GM12878 (cell line): Measurements from ENCODE around the gene RGSL1. TPM values are rescaled to one million over a fixed set of nuclear protein-coding genes. Genes with fewer than 3 reads are reported as not detected.

Experiments used
- BCLAF1 ChIP-seq: fragments of 450-650 bp; IDR thresholded peaks from 2 replicates; pipeline ENCODE4 v1.6.1; 2017; ENCODE audit warnings: antibody characterized with exemption, mild to moderate bottlenecking, moderate library complexity
- CBFB ChIP-seq: IDR thresholded peaks from 2 replicates; pipeline ENCODE4 v1.6.1; 2016; ENCODE audit warnings: antibody characterized with exemption, low read depth
- E2F8 ChIP-seq: fragments of 450-650 bp; IDR thresholded peaks from 2 replicates; pipeline ENCODE4 v1.6.1; 2018; ENCODE audit warnings: mild to moderate bottlenecking, low read depth, moderate library complexity; ENCODE audit not compliant: partially characterized antibody
- EGR1 ChIP-seq, 2 experiments: IDR thresholded peaks; 1 replicate in 1 of 2; 2 replicates in 1 of 2; pipeline ENCODE4 v1.6.1; 2011 to 2012; ENCODE audit warnings: low read depth in 2 of 2, low read length in 2 of 2, borderline replicate concordance in 1 of 2, mild to moderate bottlenecking in 1 of 2, moderate library complexity in 1 of 2
- FOXM1 ChIP-seq: IDR thresholded peaks from 2 replicates; pipeline ENCODE4 v1.6.1; 2012; ENCODE audit warnings: low read depth, mild to moderate bottlenecking, inconsistent platforms, low read length, moderate library complexity
- GATAD2B ChIP-seq: fragments of 450-650 bp; conservative IDR thresholded peaks from 2 replicates; pipeline ENCODE4 v1.6.1; 2017; ENCODE audit warnings: low read depth, mild to moderate bottlenecking, moderate library complexity
- MAX ChIP-seq: IDR thresholded peaks from 2 replicates; pipeline ENCODE4 v1.6.1; 2012; ENCODE audit warnings: low read depth, low read length, improper control_type of control experiment
- MYB ChIP-seq: fragments of 150-350 bp; IDR thresholded peaks from 2 replicates; pipeline ENCODE4 v1.6.1; 2014; ENCODE audit warnings: mild to moderate bottlenecking, low read depth, low read length, borderline replicate concordance
- NBN ChIP-seq: fragments of 450-650 bp; IDR thresholded peaks from 2 replicates; pipeline ENCODE4 v1.6.1; 2016
- NKRF ChIP-seq: fragments of 450-650 bp; conservative IDR thresholded peaks from 2 replicates; pipeline ENCODE4 v1.6.1; 2017; ENCODE audit warnings: mild to moderate bottlenecking, moderate library complexity
- NR2F1 ChIP-seq: fragments of 450-650 bp; conservative IDR thresholded peaks from 2 replicates; pipeline ENCODE4 v1.6.1; 2017; ENCODE audit warnings: mild to moderate bottlenecking
- PAX8 ChIP-seq: fragments of 450-650 bp; IDR thresholded peaks from 2 replicates; pipeline ENCODE4 v1.6.1; 2017; ENCODE audit warnings: mild to moderate bottlenecking, moderate library complexity
- RFX5 ChIP-seq: IDR thresholded peaks from 2 replicates; pipeline ENCODE4 v1.6.1; 2011; ENCODE audit warnings: low read depth, low read length, improper control_type of control experiment
- RUNX3 ChIP-seq: IDR thresholded peaks from 2 replicates; pipeline ENCODE4 v1.6.1; 2012; ENCODE audit warnings: low read length, inconsistent platforms
- TARDBP ChIP-seq: IDR thresholded peaks from 2 replicates; pipeline ENCODE4 v1.6.1; 2016; ENCODE audit warnings: borderline replicate concordance
- TBL1XR1 ChIP-seq: IDR thresholded peaks from 2 replicates; pipeline ENCODE4 v1.6.1; 2012; ENCODE audit warnings: low read depth, low read length, improper control_type of control experiment
- ZBTB4 ChIP-seq: fragments of 450-650 bp; formaldehyde crosslinking; IDR thresholded peaks from 2 replicates; pipeline ENCODE4 v1.4.0; 2022; ENCODE audit warnings: mild to moderate bottlenecking, moderate library complexity
- ZNF274 ChIP-seq: IDR thresholded peaks from one replicate; pipeline ENCODE4 v1.8.0; 2011; ENCODE audit not compliant: insufficient read length, insufficient read depth
- polyA plus RNA-seq, 11 experiments: library from polyadenylated mRNA; depleted of rRNA in 4 of 11; unstranded in 6 of 11; stranded (reverse) in 5 of 11; fragments of >200 nt; fragmentation: Nextera tagmentation in 4 of 11; fragmentation: Illumina TruSeq in 1 of 11; extraction: Ambion mirVana in 4 of 11; extraction: Trizol in 1 of 11; gene quantifications; 1 replicate in 1 of 11; 2 replicates in 10 of 11; pipeline versions ENCODE4 v1.2.1 to v1.2.3, GENCODE V29; 2011 to 2016; ENCODE audit warnings: inconsistent platforms in 2 of 11, missing spikeins in 2 of 11, low read depth in 1 of 11
- total RNA-seq, 4 experiments: library from RNA; depleted of rRNA in 3 of 4; stranded (reverse); fragments of >200 nt in 3 of 4; fragmentation: Illumina TruSeq in 1 of 4; extraction: Trizol in 1 of 4; gene quantifications; 2 replicates each; pipeline versions ENCODE4 v1.2.1 to v1.2.3, GENCODE V29; 2013 to 2021

The RGSL1 gene
- total and polyA plus RNA-seq, 10 of the 15 experiments (the other 5 are each of a cell fraction or from before 2014, with no cell fraction given): 0.05 to 0.28 (median 0.27) TPM; not detected in 5

GRCh38 chr1:182604175-182605164 is 154.5 kb downstream of the RGSL1 start, which contains the start of gene RGS16 (continued):
- TF ChIP-seq NKRF: peak; percentile 81
- no peak for TF ChIP-seq MYB
- TF ChIP-seq CBFB: peak; percentile 97
- peak; percentile 80 for TF ChIP-seq GATAD2B
- no peak for TF ChIP-seq E2F8
- TF ChIP-seq TARDBP: peak; percentile 50; the same call in 1 of the 2 replicates
- TF ChIP-seq ZBTB4: no peak
- no peak for TF ChIP-seq FOXM1
- no peak for TF ChIP-seq TBL1XR1
- TF ChIP-seq NR2F1: 0 out of 2 replicates have a peak, but pooled peaks have one; percentile 16
- no peak; a peak in 1 of 3 replicates for TF ChIP-seq EGR1 (IDR thresholded peaks at IDR 0.05; ENCODE audit: borderline replicate concordance in 1 of 2, low read depth in 2 of 2, low read length in 2 of 2)
- no peak for TF ChIP-seq BCLAF1
- no peak for TF ChIP-seq RFX5
- no peak for TF ChIP-seq ZNF274
- no peak for TF ChIP-seq PAX8
- peak; percentile 84 for TF ChIP-seq MAX
- TF ChIP-seq RUNX3: peak; percentile 88
- peak; percentile 76 for TF ChIP-seq NBN
